ENCODE results near the gene MT1B. TPM values are rescaled to one million over a fixed set of nuclear protein-coding genes. Genes with fewer than 3 reads are reported as not detected.

MT1B gene
- total RNA-seq (2011; cell fraction: chromatin; rRNA removed; ENCODE audit: low replicate concordance): not detected in 2 replicates
- total RNA-seq (2011; cell fraction: nucleolus; rRNA removed): not detected in 2 replicates
- not detected in 2 replicates for total RNA-seq (2011; cell fraction: nucleoplasm; rRNA removed)
- total RNA-seq (2014; rRNA removed) (not detected in 2 replicates), total RNA-seq (2014; rRNA removed; fragmentation: Illumina TruSeq; extraction: Trizol) (not detected in 2 replicates), total RNA-seq (2015; rRNA removed; fragmentation: Illumina TruSeq; extraction: Trizol) (not detected in 2 replicates), total RNA-seq (2021) (not detected in 2 replicates), polyA plus RNA-seq (2011; rRNA removed) (not detected in 2 replicates), polyA plus RNA-seq (2014; fragmentation: Illumina TruSeq; extraction: Trizol) (not detected in 2 replicates), polyA plus RNA-seq (2014; fragmentation: Nextera tagmentation; extraction: Ambion mirVana) (not detected), polyA plus RNA-seq (2014; rRNA removed) (not detected in 2 replicates), polyA minus RNA-seq (2011; rRNA and poly(A)+ RNA removed) (not detected in 2 replicates), Bru-seq, nascent RNA (not detected), BruChase-seq, experiment 1, labeled RNA remaining after a 2-hour chase (not detected), BruChase-seq, experiment 2, labeled RNA remaining after a 6-hour chase (not detected)
- polyA plus RNA-seq (2011; cell fraction: cytosol; rRNA removed): not detected in 2 replicates
- not detected in 2 replicates for polyA plus RNA-seq (2011; cell fraction: nucleus; rRNA removed)
- not detected in 2 replicates for polyA plus RNA-seq (2012)
- not detected in 2 replicates for polyA minus RNA-seq (2011; cell fraction: cytosol; rRNA and poly(A)+ RNA removed)
- polyA minus RNA-seq (2011; cell fraction: nucleus; rRNA and poly(A)+ RNA removed): not detected in 2 replicates
- long read RNA-seq, experiment 1: 0 reads
- long read RNA-seq, experiment 2: 0 reads
- long read RNA-seq, experiment 3: 0 reads

DNA sequence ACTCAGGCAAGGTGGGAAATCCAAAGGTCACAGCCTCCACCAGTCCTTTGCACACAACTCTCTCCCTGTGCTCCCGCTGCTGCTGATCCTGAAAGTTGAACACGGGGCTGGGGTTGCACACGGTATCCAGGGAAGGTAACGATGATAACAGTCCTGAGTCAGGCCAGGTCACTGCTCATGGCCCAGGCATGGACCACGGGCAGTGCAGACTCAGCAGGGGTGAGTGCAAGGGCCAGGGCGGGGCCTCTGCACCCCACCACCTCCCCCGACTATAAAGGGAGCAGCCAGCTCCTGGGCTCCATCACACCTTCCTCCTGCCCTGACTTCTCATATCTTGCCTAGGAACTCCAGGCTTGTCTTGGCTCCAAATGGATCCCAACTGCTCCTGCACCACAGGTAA is at the start of gene MT1B:
Gene MT1B, plus strand, starts transcription at position 301 of the 400 bp plus-strand sequence. Its CDS starts 68 bp downstream, at position 369.
- H3K27ac ChIP-seq (ENCODE audit: extremely low read depth, low read depth, low read length): no peak within 1 kb of the TSS
- POLR2A ChIA-PET: no interaction called here
- no peaks in the 10 kb centered on the region for H3K9me1 ChIP-seq (ENCODE audit: control insufficient read depth, insufficient read depth, low read length)
- H3K27me3 ChIP-seq (ENCODE audit: control insufficient read depth in 2 of 2, insufficient read depth in 2 of 2, low read length in 2 of 2): peaks cover 33 to 70% of the 10 kb centered on the region in 2 experiments; a peak in 4 of 5 replicates
- ATAC-seq (no peak), DNase-seq (ENCODE audit: extremely low read depth in 1 of 4, low spot score in 3 of 4) (no peak), FAIRE-seq (no peak)
- TF ChIP-seq RNF2 (IDR thresholded peaks at IDR 0.05): no peak
- TF ChIP-seq SMARCB1 (IDR thresholded peaks at IDR 0.05; ENCODE audit: insufficient read length, low read depth): no peak
- TF ChIP-seq U2AF2 (optimal IDR thresholded peaks at IDR 0.05; ENCODE audit: low read depth, low read length): no peak
- TF ChIP-seq IRF2 (CRISPR knock-in tag; IDR thresholded peaks at IDR 0.05): no peak
- TF ChIP-seq NCOA4 (IDR thresholded peaks at IDR 0.05; ENCODE audit: partially characterized antibody): no peak
- TF ChIP-seq GABPB2 (CRISPR knock-in tag; conservative IDR thresholded peaks at IDR 0.05): no peak
- no peak for TF ChIP-seq NFATC3 (IDR thresholded peaks at IDR 0.05)
- TF ChIP-seq ZBTB9 (CRISPR knock-in tag; IDR thresholded peaks at IDR 0.05): no peak
- TF ChIP-seq ZNF146 (CRISPR knock-in tag; IDR thresholded peaks at IDR 0.05; ENCODE audit: unreplicated experiment): no peak
- no peak for TF ChIP-seq MAZ (CRISPR knock-in tag; conservative IDR thresholded peaks at IDR 0.05 in 1 of 2, IDR thresholded peaks at IDR 0.05 in 1 of 2)
- no peak for TF ChIP-seq SOX6 (IDR thresholded peaks at IDR 0.05)
- TF ChIP-seq RBM17 (IDR thresholded peaks at IDR 0.05; ENCODE audit: borderline replicate concordance, low read depth, low read length): no peak
- no peak within 1 kb of the TSS for H3K9ac ChIP-seq (ENCODE audit: insufficient read depth in 1 of 2, low read depth in 2 of 2, low read length in 2 of 2)
- H3K79me2 ChIP-seq (ENCODE audit: control insufficient read depth, insufficient read depth, low read length): no peaks in the 10 kb centered on the region
- H3K4me1 ChIP-seq (replicated peaks in 1 of 2; ENCODE audit: control insufficient read depth in 2 of 2, insufficient read depth in 2 of 2, low read length in 2 of 2): peaks cover 0 to 5% of the 10 kb centered on the region in 2 experiments; a peak in 1 of 5 replicates
- H2AFZ ChIP-seq (ENCODE audit: low read depth, low read length): no peak within 1 kb of the TSS
- no peak within 1 kb of the TSS for H3K4me3 ChIP-seq
- no peak within 1 kb of the TSS for H3K4me2 ChIP-seq (ENCODE audit: insufficient read depth, low read length)
- in situ Hi-C loops (cut with MboI): no loop called here
- intact Hi-C loops (cut with micrococcal nuclease): no loop called here
- BruUV-seq (replicated peaks): no TSS peak
- H4K20me1 ChIP-seq (replicated peaks; ENCODE audit: control insufficient read depth, insufficient read depth, low read length): no peaks in the 10 kb centered on the region; the same call in 1 of the 2 replicates
- no peaks in the 10 kb centered on the region for H3K9me3 ChIP-seq (replicated peaks; ENCODE audit: control insufficient read depth, insufficient read depth, low read depth, low read length)
- CTCF ChIA-PET (ENCODE audit: low intra/inter-chr PET ratio): no interaction called here
- H3K36me3 ChIP-seq (ENCODE audit: control insufficient read depth, insufficient read depth, low read length): no peaks in the 10 kb centered on the region
- WGBS (ENCODE audit: insufficient coverage, low coverage, missing lambda C conversion rate): under 1% methylated on average over 7 of the region's 7 CpGs
